Caco-2 (cell line): ENCODE results near the gene IQCK. TPM values are rescaled to one million over a fixed set of nuclear protein-coding genes. Genes with fewer than 3 reads are reported as not detected.

Experiments
- BruUV-seq: library from RNA; stranded (reverse); fragments of 400-500 nt; replicated peaks from 2 replicates; lab custom pipeline; 2021; lab: Mats Ljungman, UMichigan
- CTCF ChIA-PET: fragments of 300-600 bp; sonication (Branson Sonifier 250); formaldehyde crosslinking; loops from one replicate; lab custom pipeline; 2022; ENCODE audit warnings: antibody characterized with exemption; lab: Charles Lee
- POLR2A ChIA-PET: fragments of 300-600 bp; sonication (Branson Sonifier 250); formaldehyde crosslinking; loops from one replicate; lab custom pipeline; 2022; ENCODE audit warnings: antibody characterized with exemption; lab: Charles Lee
- DNase-seq, 2 experiments: peaks; one replicate each; pipeline versions ENCODE4 v3.0.0 to v3.0.0-alpha.2; 2020 to 2022
- H3K27me3 ChIP-seq: replicated peaks from 2 replicates; pipeline ENCODE4 v1.6.0; 2011; ENCODE audit warnings: low read length; ENCODE audit not compliant: control insufficient read depth, insufficient read depth
- H3K36me3 ChIP-seq: 2 replicates; pipeline ENCODE4 v1.5.1; 2011; ENCODE audit warnings: low read length; ENCODE audit not compliant: control insufficient read depth, insufficient read depth
- H3K4me1 ChIP-seq: fragments of 250-450 bp; sonication (Bioruptor Pico); 2 replicates; pipeline ENCODE4 v1.5.1; 2020; ENCODE audit warnings: mild to moderate bottlenecking
- H3K4me3 ChIP-seq: 2 replicates; pipeline ENCODE4 v1.5.1; 2011; ENCODE audit warnings: low read depth, mild to moderate bottlenecking, control low read depth, low read length
- H3K9me3 ChIP-seq: fragments of 250-450 bp; sonication (Bioruptor Pico); 2 replicates; pipeline ENCODE4 v1.5.1; 2020; ENCODE audit warnings: mild to moderate bottlenecking, moderate library complexity
- H3K27ac Mint-ChIP-seq: one replicate; pipeline ENCODE4 v1.8.0; 2022; ENCODE audit warnings: mixed read lengths; ENCODE audit not compliant: unreplicated experiment
- H3K27me3 Mint-ChIP-seq: one replicate; pipeline ENCODE4 v1.8.0; 2022; ENCODE audit warnings: mixed read lengths; ENCODE audit not compliant: insufficient read depth, unreplicated experiment
- H3K36me3 Mint-ChIP-seq: one replicate; pipeline ENCODE4 v1.8.0; 2022; ENCODE audit warnings: mild to moderate bottlenecking, mixed read lengths; ENCODE audit not compliant: insufficient read depth, unreplicated experiment
- H3K4me1 Mint-ChIP-seq: one replicate; pipeline ENCODE4 v1.8.0; 2022; ENCODE audit warnings: low read depth, mixed read lengths; ENCODE audit not compliant: unreplicated experiment
- H3K4me3 Mint-ChIP-seq: one replicate; pipeline ENCODE4 v1.8.0; 2022; ENCODE audit warnings: mild to moderate bottlenecking, moderate library complexity, mixed read lengths; ENCODE audit not compliant: unreplicated experiment
- H3K9me3 Mint-ChIP-seq: one replicate; pipeline ENCODE4 v1.8.0; 2022; ENCODE audit warnings: mixed read lengths; ENCODE audit not compliant: unreplicated experiment
- CTCF ChIP-seq, 2 experiments: fragments of 200-600 bp in 1 of 2; IDR thresholded peaks; 1 replicate in 1 of 2; 2 replicates in 1 of 2; pipeline versions ENCODE4 v1.5.1 to v1.8.0; 2011 to 2022; ENCODE audit warnings: antibody characterized with exemption in 1 of 2, control low read depth in 1 of 2, inconsistent platforms in 1 of 2, low read depth in 1 of 2, low read length in 1 of 2, mild to moderate bottlenecking in 1 of 2, moderate library complexity in 1 of 2; ENCODE audit not compliant: insufficient read depth in 1 of 2, severe bottlenecking in 1 of 2, unreplicated experiment in 1 of 2
- intact Hi-C: fragments of 100-400 bp; cut with micrococcal nuclease; formaldehyde crosslinking; loops from one replicate; pipeline ENCODE4 v1.10.0; 2022; ENCODE audit not compliant: unreplicated experiment
- total RNA-seq: library from RNA; stranded (reverse); gene quantifications from 2 replicates; pipeline ENCODE4 v1.2.3, GENCODE V29; 2022

The IQCK gene
- total RNA-seq, 1 experiment from 2014 or later = 2.0 TPM

- H3K27ac Mint-ChIP-seq = no peak overlapping the region
- no TSS peak for BruUV-seq
- CTCF ChIA-PET = no interaction called here
These were observed 127.0 kb downstream of the IQCK start for GRCh38 chr16:19844945-19845641.

GRCh38 chr16:19846436-19846835 lies 128.4 kb downstream of the IQCK start:
- Mint-ChIP-seq H3K27me3 (no peaks in the 10 kb centered on the region), H3K4me1 (peaks cover 6% of the 10 kb centered on the region), H3K4me3 (no peak overlapping the region), H3K36me3 (no peaks in the 10 kb centered on the region), H3K9me3 (no peaks in the 10 kb centered on the region), H3K27ac (no peak overlapping the region)
- Histone ChIP-seq H3K4me3 (no peak overlapping the region), H3K9me3 (no peaks in the 10 kb centered on the region), H3K4me1 (no peaks in the 10 kb centered on the region), H3K27me3 (no peaks in the 10 kb centered on the region), H3K36me3 (no peaks in the 10 kb centered on the region)
- no peak for TF ChIP-seq CTCF (IDR thresholded peaks at IDR 0.05; ENCODE audit: insufficient read depth in 1 of 2, low read depth in 1 of 2, low read length in 1 of 2, severe bottlenecking in 1 of 2, unreplicated experiment in 1 of 2)
- intact Hi-C loops = no loop called here
- ChIA-PET CTCF (no interaction called here), POLR2A (no interaction called here)
- no peak for DNase-seq
- no TSS peak for BruUV-seq

More at GRCh38 chr16:19844945-19845641, 127.0 kb downstream of the IQCK start:
- Mint-ChIP-seq H3K4me3 (no peak overlapping the region), H3K36me3 (no peaks in the 10 kb centered on the region), H3K27me3 (no peaks in the 10 kb centered on the region), H3K4me1 (peaks cover 6% of the 10 kb centered on the region), H3K9me3 (no peaks in the 10 kb centered on the region)
- intact Hi-C loops = no loop called here
- Histone ChIP-seq H3K27me3 (no peaks in the 10 kb centered on the region), H3K4me1 (no peaks in the 10 kb centered on the region), H3K9me3 (no peaks in the 10 kb centered on the region), H3K36me3 (no peaks in the 10 kb centered on the region), H3K4me3 (no peak overlapping the region)
- no peak for TF ChIP-seq CTCF (IDR thresholded peaks at IDR 0.05; ENCODE audit: insufficient read depth in 1 of 2, low read depth in 1 of 2, low read length in 1 of 2, severe bottlenecking in 1 of 2, unreplicated experiment in 1 of 2)
- POLR2A ChIA-PET = no interaction called here
- no peak for DNase-seq

GRCh38 chr16:19848756-19849155 lies 130.7 kb downstream of the IQCK start:
- ChIA-PET CTCF (no interaction called here), POLR2A (no interaction called here)
- no peak for TF ChIP-seq CTCF (IDR thresholded peaks at IDR 0.05; ENCODE audit: insufficient read depth in 1 of 2, low read depth in 1 of 2, low read length in 1 of 2, severe bottlenecking in 1 of 2, unreplicated experiment in 1 of 2)
- Mint-ChIP-seq H3K27ac (no peak overlapping the region), H3K9me3 (no peaks in the 10 kb centered on the region), H3K36me3 (no peaks in the 10 kb centered on the region), H3K27me3 (no peaks in the 10 kb centered on the region), H3K4me3 (no peak overlapping the region), H3K4me1 (no peaks in the 10 kb centered on the region)
- Histone ChIP-seq H3K9me3 (no peaks in the 10 kb centered on the region), H3K36me3 (no peaks in the 10 kb centered on the region), H3K4me1 (no peaks in the 10 kb centered on the region), H3K27me3 (no peaks in the 10 kb centered on the region), H3K4me3 (no peak overlapping the region)
- no peak for DNase-seq
- BruUV-seq = no TSS peak
- intact Hi-C loops = no loop called here
